Thymus (tissue), 11 donors: ENCODE data around the gene TMEM127. TPM values are rescaled to one million over a fixed set of nuclear protein-coding genes. Genes with fewer than 3 reads are reported as not detected.
"Not testable (repeated sequence)": the region's sequence is repeated elsewhere in the genome, so short reads cannot be mapped to it uniquely, and the experiment has no call there.

ENCODE experiments used
- DNase-seq, 9 donors: peaks; one replicate each; pipeline ENCODE4 v3.0.0-alpha.2; 2013; ENCODE audit warnings: low spot score in 9 of 9, low read depth in 6 of 9, missing footprints in 1 of 9
- H3K27ac ChIP-seq, 2 donors: one replicate each; pipeline ENCODE4 v1.5.1; 2013; ENCODE audit warnings: control low read depth in 1 of 2, low read depth in 1 of 2, low read length in 1 of 2, mild to moderate bottlenecking in 1 of 2, moderate library complexity in 1 of 2
- H3K27me3 ChIP-seq, 2 donors: one replicate each; pipeline ENCODE4 v1.5.1; 2013; ENCODE audit warnings: low read length in 1 of 2; ENCODE audit not compliant: control insufficient read depth in 2 of 2, insufficient read depth in 1 of 2
- H3K36me3 ChIP-seq, 2 donors: one replicate each; pipeline ENCODE4 v1.5.1; 2013; ENCODE audit warnings: low read length in 1 of 2, mild to moderate bottlenecking in 1 of 2, moderate library complexity in 1 of 2; ENCODE audit not compliant: control insufficient read depth in 2 of 2, insufficient read depth in 2 of 2
- H3K4me1 ChIP-seq, 2 donors: one replicate each; pipeline ENCODE4 v1.5.1; 2013; ENCODE audit warnings: low read length in 2 of 2; ENCODE audit not compliant: control insufficient read depth in 2 of 2, insufficient read depth in 2 of 2
- H3K4me3 ChIP-seq, 2 donors: one replicate each; pipeline ENCODE4 v1.5.1; 2013; ENCODE audit warnings: low read length in 2 of 2, control low read depth in 1 of 2, mild to moderate bottlenecking in 1 of 2
- H3K9me3 ChIP-seq, 2 donors: one replicate each; pipeline ENCODE4 v1.5.1; 2013; ENCODE audit warnings: low read length in 1 of 2, mild to moderate bottlenecking in 1 of 2; ENCODE audit not compliant: control insufficient read depth in 2 of 2, insufficient read depth in 1 of 2
- WGBS: extraction: QIAGEN DNeasy Blood & Tissue Kit; methylation state at CpG from one replicate; pipeline ENCODE4 v1.1.7; 2013; 5-methylcytosine and 5-hydroxymethylcytosine counted together
- polyA plus RNA-seq: library from polyadenylated mRNA; stranded (reverse); fragments of 200-250 nt; gene quantifications from one replicate; pipeline ENCODE4 v1.2.3, GENCODE V29; 2013
- total RNA-seq: library from RNA; stranded (reverse); fragments of 120-200 nt; gene quantifications from one replicate; pipeline ENCODE4 v1.2.4, GENCODE V29; 2013
- donor health status: healthy.

Gene TMEM127
- total and polyA plus RNA-seq, 2 donors, result 6.9 to 13.7 TPM

DNA sequence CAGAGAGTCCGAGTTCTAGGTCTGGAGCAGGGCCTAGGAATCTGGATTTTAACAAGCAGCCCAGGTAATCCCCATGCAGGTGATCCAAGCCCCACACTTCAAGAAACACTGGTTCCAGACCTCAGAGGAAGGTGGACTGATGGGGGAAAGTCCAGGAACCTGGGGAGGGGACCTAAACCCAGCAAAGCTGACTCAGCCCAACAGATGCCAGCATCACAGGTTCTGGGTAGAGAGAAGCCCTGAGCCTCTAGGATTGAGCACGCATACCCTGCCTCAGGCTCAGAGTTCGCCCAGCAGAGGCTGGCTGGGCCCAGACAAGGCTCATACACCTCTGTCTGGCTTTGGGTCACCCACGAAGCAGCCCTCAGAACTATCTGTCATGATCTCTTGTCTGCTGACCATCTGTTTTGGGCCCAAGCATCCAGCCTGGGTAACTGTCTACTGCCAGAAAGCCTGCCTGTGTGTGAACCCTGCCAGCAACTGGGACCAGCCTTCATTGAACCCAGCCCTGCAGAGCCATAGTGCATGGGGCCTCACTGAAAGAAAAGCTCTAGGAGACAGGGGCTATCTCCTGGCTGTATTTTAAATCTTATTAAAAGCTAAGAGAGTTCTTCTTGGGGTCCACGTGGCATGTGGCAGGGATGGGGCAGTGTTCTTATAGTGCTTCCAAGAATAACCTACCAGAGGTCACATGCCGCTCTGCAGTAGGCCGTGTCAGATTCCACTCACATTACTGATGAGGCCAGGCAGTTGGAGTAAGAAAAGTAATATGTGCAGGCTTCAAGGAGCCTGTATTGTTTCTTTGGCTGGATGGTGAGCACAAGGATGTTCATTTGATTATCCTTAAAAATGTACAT is 7.4 kb downstream of the TMEM127 start:
- Histone ChIP-seq H3K9me3 (no peaks in the 10 kb centered on the region), H3K27me3 (no peaks in the 10 kb centered on the region), H3K27ac (peak overlapping the region in 1 of 2 donors; percentile 31), H3K4me3 (no peak overlapping the region), H3K4me1 (peaks cover 7 to 13% of the 10 kb centered on the region in 2 donors), H3K36me3 (peaks cover 57 to 68% of the 10 kb centered on the region in 2 donors)
- no peak for DNase-seq
- 96% methylated on average over 7 of the region's 7 CpGs for WGBS

DNA sequence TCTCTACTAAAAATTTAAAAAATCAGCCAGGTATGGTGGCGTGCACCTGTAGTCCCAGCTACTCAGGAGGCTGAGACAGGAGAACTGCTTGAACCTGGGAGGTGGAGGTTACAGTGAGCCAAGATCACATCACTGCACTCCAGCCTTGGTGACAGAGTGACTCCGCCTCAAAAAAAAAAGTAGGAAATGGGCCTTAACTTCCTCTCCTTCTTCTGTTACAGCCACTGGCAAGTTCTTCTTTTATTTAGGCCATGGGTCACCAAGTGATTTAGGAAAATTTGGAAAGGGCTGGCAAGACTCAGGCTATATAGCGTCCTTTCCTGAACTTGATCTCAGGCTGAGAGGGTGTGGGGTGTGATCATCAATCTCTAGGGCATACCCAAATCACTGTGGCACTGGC is 8.1 kb downstream of the TMEM127 start:
- not testable (repeated sequence) for H3K9me3 ChIP-seq, H3K4me3 ChIP-seq, DNase-seq, H3K27me3 ChIP-seq
- H3K27ac ChIP-seq, result peak overlapping the region in 1 of 2 donors; percentile 15
- peaks cover 6 to 13% of the 10 kb centered on the region in 2 donors for H3K4me1 ChIP-seq
- H3K36me3 ChIP-seq, result peaks cover 63 to 73% of the 10 kb centered on the region in 2 donors
- WGBS, result 96% methylated on average over 3 of the region's 3 CpGs

DNA sequence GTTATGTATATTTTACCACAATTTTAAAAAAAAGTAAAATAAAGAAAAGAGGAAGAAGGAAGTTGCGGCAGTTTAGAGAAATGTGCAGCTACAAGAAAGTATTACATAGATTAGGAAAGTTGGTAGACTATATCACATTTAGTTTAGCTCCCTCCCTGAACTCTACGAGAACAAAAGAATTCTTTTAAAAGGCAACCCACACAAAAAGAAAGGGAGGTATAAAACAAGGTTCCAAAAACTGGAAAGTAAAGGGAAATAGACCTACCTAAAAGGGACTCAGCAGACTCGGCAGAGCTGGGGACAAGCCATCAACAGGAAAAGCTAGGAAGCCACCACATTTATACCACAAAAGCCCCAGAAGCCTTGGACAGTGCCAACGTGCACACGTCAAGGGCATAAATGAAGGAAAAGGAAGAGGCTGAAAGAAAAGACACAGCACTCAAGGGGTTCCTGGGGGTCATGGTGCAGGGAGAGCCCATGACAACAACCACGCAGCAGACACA is 9.1 kb downstream of the TMEM127 start:
- Histone ChIP-seq H3K27ac (peak overlapping the region; percentile 62 to 74), H3K4me1 (peaks cover 6 to 13% of the 10 kb centered on the region in 2 donors), H3K4me3 (no peak overlapping the region), H3K36me3 (peaks cover 67 to 80% of the 10 kb centered on the region in 2 donors), H3K27me3 (no peaks in the 10 kb centered on the region), H3K9me3 (peaks cover 0 to 3% of the 10 kb centered on the region in 2 donors)
- 9% methylated on average over 6 of the region's 6 CpGs for WGBS
- DNase-seq, result no peak

DNA sequence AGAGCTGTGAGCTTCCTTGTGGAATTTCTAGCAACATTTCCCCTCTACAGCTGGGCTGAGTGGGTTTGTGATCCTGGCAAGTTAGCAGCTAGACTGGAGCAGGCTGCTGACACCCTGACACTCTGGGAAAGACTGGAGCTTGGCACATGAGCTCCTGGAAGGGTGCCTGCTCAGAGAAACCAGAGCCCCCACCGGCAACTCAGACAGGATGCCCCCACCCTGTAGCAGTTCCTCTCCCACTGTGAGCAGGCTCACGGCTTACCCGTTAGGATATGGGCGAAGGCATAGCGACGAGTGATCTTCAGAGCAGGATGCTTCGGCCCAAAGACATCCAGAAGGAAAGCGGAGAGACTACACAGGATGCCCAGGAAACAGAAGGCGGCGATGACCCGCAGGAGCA is 11.2 kb downstream of the TMEM127 start:
- Histone ChIP-seq H3K9me3 (peaks cover 0 to 3% of the 10 kb centered on the region in 2 donors), H3K4me3 (no peak overlapping the region), H3K4me1 (peaks cover 6 to 7% of the 10 kb centered on the region in 2 donors), H3K27me3 (no peaks in the 10 kb centered on the region), H3K36me3 (peaks cover 69 to 70% of the 10 kb centered on the region in 2 donors), H3K27ac (no peak overlapping the region)
- WGBS, result 63% methylated on average over 11 of the region's 11 CpGs
- DNase-seq, result no peak

DNA sequence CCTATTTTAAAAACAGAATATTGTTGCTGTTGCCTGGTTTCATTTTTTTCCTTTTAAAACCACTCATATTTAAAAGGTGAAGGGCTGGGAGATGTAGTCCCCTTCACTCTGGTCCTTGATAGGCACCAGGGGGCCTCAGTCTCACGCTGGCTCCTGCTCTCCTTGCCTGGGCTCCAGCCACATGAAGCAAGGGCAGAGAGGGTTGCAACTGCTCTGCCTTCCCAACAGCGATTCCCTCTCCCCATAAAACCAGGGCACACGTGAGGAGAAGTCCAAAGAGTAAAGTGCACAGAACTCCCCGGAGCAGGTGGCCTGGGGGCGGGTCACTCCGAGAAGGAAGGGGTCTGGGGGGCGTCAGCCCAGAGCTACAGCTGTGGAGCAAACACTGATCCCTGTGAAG is 12.8 kb downstream of the TMEM127 start:
- H3K27ac ChIP-seq, result no peak overlapping the region
- WGBS, result 98% methylated on average over 7 of the region's 7 CpGs
- H3K4me3 ChIP-seq, result no peak overlapping the region
- H3K36me3 ChIP-seq, result peaks cover 54 to 58% of the 10 kb centered on the region in 2 donors
- peaks cover 4 to 5% of the 10 kb centered on the region in 2 donors for H3K4me1 ChIP-seq
- no peaks in the 10 kb centered on the region for H3K27me3 ChIP-seq
- no peak for DNase-seq
- peaks cover 0 to 3% of the 10 kb centered on the region in 2 donors for H3K9me3 ChIP-seq

DNA sequence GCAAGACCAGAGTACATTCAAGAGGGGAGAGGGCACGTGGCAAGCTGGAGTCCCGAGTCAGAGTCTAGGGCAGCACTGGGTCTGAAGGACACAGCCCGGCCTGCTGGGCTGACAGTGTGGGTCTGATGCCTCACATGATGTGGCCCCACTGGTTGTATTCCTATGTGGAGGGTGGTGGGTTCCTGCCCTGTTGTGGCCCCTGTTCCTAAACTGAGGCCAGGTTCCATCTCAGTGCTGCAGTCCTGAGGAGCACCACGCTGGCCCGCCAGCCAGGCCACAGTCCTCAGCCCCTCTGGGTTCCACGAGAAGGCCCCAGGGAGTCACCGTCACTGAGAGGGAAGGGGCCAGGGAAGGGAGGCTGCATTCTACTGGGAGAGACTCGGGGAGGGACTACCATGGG is 13.3 kb downstream of the TMEM127 start:
- H3K4me3 ChIP-seq, result no peak overlapping the region
- 97% methylated on average over 8 of the region's 8 CpGs for WGBS
- H3K27ac ChIP-seq, result no peak overlapping the region
- H3K4me1 ChIP-seq, result peaks cover 4% of the 10 kb centered on the region in 2 donors
- peaks cover 53 to 56% of the 10 kb centered on the region in 2 donors for H3K36me3 ChIP-seq
- H3K9me3 ChIP-seq, result peaks cover 0 to 3% of the 10 kb centered on the region in 2 donors
- no peaks in the 10 kb centered on the region for H3K27me3 ChIP-seq
- no peak for DNase-seq

DNA sequence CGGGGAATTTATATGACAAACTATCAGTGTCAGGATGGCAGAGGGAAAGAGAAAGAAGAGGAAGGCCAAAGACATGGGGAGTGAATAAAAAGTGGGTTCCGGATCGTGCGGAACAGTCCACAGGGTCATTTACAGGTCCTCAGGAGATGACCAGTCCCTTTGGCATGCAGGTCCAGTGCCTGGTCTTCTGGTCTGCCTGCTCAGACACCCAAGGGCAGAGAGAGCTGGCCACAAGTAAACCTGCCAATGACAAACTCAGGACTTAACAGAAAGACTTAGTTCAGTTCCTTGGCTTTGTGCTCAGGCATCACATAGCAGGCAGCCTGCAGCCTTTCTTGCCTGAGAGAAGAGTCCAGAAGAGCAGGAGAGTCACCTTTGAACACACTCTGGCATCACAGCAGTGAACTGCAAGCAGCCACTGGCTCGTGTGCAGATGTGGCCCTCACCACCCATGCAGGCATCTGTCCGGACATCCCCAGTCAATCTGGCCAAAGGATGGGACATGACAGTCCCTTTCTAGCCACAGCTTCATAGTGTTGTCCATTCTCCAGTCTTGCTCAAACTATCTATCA is 14.0 kb downstream of the TMEM127 start:
- no peak overlapping the region for H3K4me3 ChIP-seq
- no peaks in the 10 kb centered on the region for H3K27me3 ChIP-seq
- H3K9me3 ChIP-seq, result peaks cover 0 to 3% of the 10 kb centered on the region in 2 donors
- WGBS, result 89% methylated on average over 6 of the region's 6 CpGs
- peak overlapping the region in 1 of 2 donors; percentile 21 for H3K27ac ChIP-seq
- H3K4me1 ChIP-seq, result peaks cover 2% of the 10 kb centered on the region in 2 donors
- DNase-seq, result no peak
- H3K36me3 ChIP-seq, result peaks cover 53% of the 10 kb centered on the region in 2 donors

DNA sequence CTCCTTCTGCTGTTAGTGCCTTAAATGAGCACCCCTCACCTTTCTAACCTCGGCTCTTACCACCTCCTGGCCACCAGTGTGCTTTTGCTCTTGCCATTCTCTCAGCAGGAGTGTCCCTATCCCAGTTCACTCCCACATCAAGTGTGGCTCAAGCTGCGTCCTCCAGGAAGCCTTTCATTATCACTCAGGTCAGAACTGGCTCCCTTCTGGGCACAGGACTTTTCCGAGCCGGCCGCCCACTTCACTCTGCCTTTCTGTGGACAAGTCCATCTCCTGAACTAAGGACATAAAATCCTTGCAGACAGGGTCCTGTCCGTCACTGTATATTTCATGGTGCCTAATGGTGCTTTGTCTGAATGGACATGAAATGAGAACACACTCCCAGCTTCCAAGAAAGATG is 15.6 kb downstream of the TMEM127 start:
- no peaks in the 10 kb centered on the region for H3K27me3 ChIP-seq
- DNase-seq, result no peak
- no peaks in the 10 kb centered on the region for H3K4me1 ChIP-seq
- H3K9me3 ChIP-seq, result peaks cover 0 to 3% of the 10 kb centered on the region in 2 donors
- H3K27ac ChIP-seq, result no peak overlapping the region
- no peak overlapping the region for H3K4me3 ChIP-seq
- peaks cover 46 to 49% of the 10 kb centered on the region in 2 donors for H3K36me3 ChIP-seq
- WGBS, result 97% methylated on average over 6 of the region's 6 CpGs

DNA sequence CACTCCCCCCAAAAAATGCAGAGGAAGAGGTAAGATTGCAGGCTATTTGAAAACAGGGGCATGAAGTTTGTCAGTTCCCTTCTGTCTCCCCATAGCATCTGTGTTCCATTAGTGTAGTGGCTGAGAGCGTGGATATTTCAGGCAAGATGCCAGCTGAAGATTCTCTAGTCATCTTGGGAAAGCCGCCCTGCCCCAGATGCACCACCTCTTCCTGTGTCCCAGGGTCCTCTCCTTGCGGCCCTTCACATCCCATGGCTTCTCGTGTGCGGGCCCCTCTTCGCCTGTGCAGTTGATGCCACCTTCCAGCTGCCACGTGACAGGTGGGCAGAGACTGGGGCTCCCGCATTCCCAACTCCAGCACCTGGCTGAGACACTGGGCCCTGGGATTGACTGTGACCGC is 16.1 kb downstream of the TMEM127 start:
- 98% methylated on average over 9 of the region's 9 CpGs for WGBS
- no peak for DNase-seq
- Histone ChIP-seq H3K4me1 (no peaks in the 10 kb centered on the region), H3K9me3 (peaks cover 0 to 3% of the 10 kb centered on the region in 2 donors), H3K36me3 (peaks cover 40 to 44% of the 10 kb centered on the region in 2 donors), H3K27me3 (no peaks in the 10 kb centered on the region), H3K4me3 (no peak overlapping the region), H3K27ac (no peak overlapping the region)
